Activated CD4-positive, alpha-beta T cell treated with anti-CD3 and anti-CD28 coated beads, Interleukin-2, amount 10 ng/mL, durations not matched to agents 7 days and 5 days (primary cell): ENCODE data around the gene CA5A. TPM values are rescaled to one million over a fixed set of nuclear protein-coding genes. Genes with fewer than 3 reads are reported as not detected.
"Not testable (repeated sequence)": the region's sequence is repeated elsewhere in the genome, so short reads cannot be mapped to it uniquely, and the experiment has no call there.

ENCODE experiments used
- CTCF ChIA-PET: fragments of 350-600 bp; sonication (Branson Sonifier 250); formaldehyde crosslinking; loops from one replicate; lab custom pipeline; 2021; ENCODE audit warnings: antibody characterized with exemption; lab: Charles Lee
- POLR2A ChIA-PET: fragments of 350-600 bp; sonication (Branson Sonifier 250); formaldehyde crosslinking; loops from one replicate; lab custom pipeline; 2021; ENCODE audit warnings: antibody characterized with exemption; lab: Charles Lee
- DNase-seq: peaks from one replicate; pipeline ENCODE4 v3.0.0-alpha.2; 2020
- H3K27ac Mint-ChIP-seq: one replicate; pipeline ENCODE4 v1.8.0; 2021; ENCODE audit warnings: mild to moderate bottlenecking, moderate library complexity, mixed read lengths
- H3K27me3 Mint-ChIP-seq: one replicate; pipeline ENCODE4 v1.8.0; 2021; ENCODE audit warnings: mixed read lengths
- H3K36me3 Mint-ChIP-seq: one replicate; pipeline ENCODE4 v1.8.0; 2021; ENCODE audit warnings: low read depth, mixed read lengths
- H3K4me1 Mint-ChIP-seq: one replicate; pipeline ENCODE4 v1.8.0; 2021; ENCODE audit warnings: mixed read lengths
- H3K4me3 Mint-ChIP-seq: one replicate; pipeline ENCODE4 v1.8.0; 2021; ENCODE audit warnings: mild to moderate bottlenecking, moderate library complexity, mixed read lengths
- H3K9me3 Mint-ChIP-seq: one replicate; pipeline ENCODE4 v1.8.0; 2021; ENCODE audit warnings: mixed read lengths
- total RNA-seq, 2 experiments: library from RNA; stranded (reverse); gene quantifications; one replicate each; pipeline ENCODE4 v1.2.3, GENCODE V29; 2021

Gene CA5A
- total RNA-seq, 2 experiments from 2014 or later, result not detected

GRCh38 chr16:87939562-87940423, 3.5 kb upstream of the CA5A start:
- ChIA-PET POLR2A (no interaction called here), CTCF (interaction anchor here (0.5 to 1.1 kb wide), 2 partner anchors 24 to 498 kb away, joined by 3 to 4 read pairs; no protein-coding TSS in a partner anchor)
- H3K4me3 Mint-ChIP-seq, result no peak overlapping the region
- DNase-seq, result no peak
- peaks cover 4% of the 10 kb centered on the region for H3K9me3 Mint-ChIP-seq
- no peaks in the 10 kb centered on the region for H3K36me3 Mint-ChIP-seq
- H3K4me1 Mint-ChIP-seq, result no peaks in the 10 kb centered on the region
- peaks cover 6% of the 10 kb centered on the region for H3K27me3 Mint-ChIP-seq
- H3K27ac Mint-ChIP-seq, result no peak overlapping the region

- H3K4me1 Mint-ChIP-seq, result no peaks in the 10 kb centered on the region
- CTCF ChIA-PET, result no interaction called here
- no peaks in the 10 kb centered on the region for H3K36me3 Mint-ChIP-seq
- H3K27me3 Mint-ChIP-seq, result peaks cover 4% of the 10 kb centered on the region
- no peak for DNase-seq
- no peak overlapping the region for H3K27ac Mint-ChIP-seq
- H3K9me3 Mint-ChIP-seq, result peaks cover 4% of the 10 kb centered on the region
- H3K4me3 Mint-ChIP-seq, result no peak overlapping the region
- POLR2A ChIA-PET, result no interaction called here
Observed at GRCh38 chr16:87938412-87938949, 2.2 kb upstream of the CA5A start.

- H3K36me3 Mint-ChIP-seq, H3K27me3 Mint-ChIP-seq, POLR2A ChIA-PET, CTCF ChIA-PET, H3K9me3 Mint-ChIP-seq, DNase-seq, H3K4me1 Mint-ChIP-seq, H3K27ac Mint-ChIP-seq, H3K4me3 Mint-ChIP-seq: not testable (repeated sequence)
Observed at GRCh38 chr16:87937231-87937542, 858 bp upstream of the CA5A start.

GRCh38 chr16:87936016-87936374, 334 bp downstream of the CA5A start:
- H3K27me3 Mint-ChIP-seq, H3K4me1 Mint-ChIP-seq, H3K27ac Mint-ChIP-seq, H3K9me3 Mint-ChIP-seq, H3K36me3 Mint-ChIP-seq, DNase-seq, H3K4me3 Mint-ChIP-seq, POLR2A ChIA-PET: not testable (repeated sequence)
- CTCF ChIA-PET, result interaction anchor here (0.6 to 0.7 kb wide), 2 partner anchors 26 to 638 kb away, joined by 4 read pairs; no protein-coding TSS in a partner anchor

- POLR2A ChIA-PET, H3K27me3 Mint-ChIP-seq, H3K4me1 Mint-ChIP-seq, CTCF ChIA-PET, H3K4me3 Mint-ChIP-seq, H3K9me3 Mint-ChIP-seq, H3K27ac Mint-ChIP-seq, H3K36me3 Mint-ChIP-seq, DNase-seq: not testable (repeated sequence)
Observed at GRCh38 chr16:87934752-87935425, 1.4 kb downstream of the CA5A start.

GRCh38 chr16:87933140-87933495, 3.2 kb downstream of the CA5A start:
- Mint-ChIP-seq H3K36me3 (no peaks in the 10 kb centered on the region), H3K9me3 (no peaks in the 10 kb centered on the region), H3K4me1 (no peaks in the 10 kb centered on the region), H3K27ac (no peak overlapping the region), H3K27me3 (peaks cover 2% of the 10 kb centered on the region), H3K4me3 (no peak overlapping the region)
- no peak for DNase-seq
- ChIA-PET POLR2A (no interaction called here), CTCF (no interaction called here)

- H3K36me3 Mint-ChIP-seq, H3K4me3 Mint-ChIP-seq, DNase-seq, H3K27me3 Mint-ChIP-seq, CTCF ChIA-PET, H3K9me3 Mint-ChIP-seq, POLR2A ChIA-PET, H3K27ac Mint-ChIP-seq, H3K4me1 Mint-ChIP-seq: not testable (repeated sequence)
Observed at GRCh38 chr16:87932475-87933139, 3.7 kb downstream of the CA5A start.

- ChIA-PET POLR2A (no interaction called here), CTCF (no interaction called here)
- no peak overlapping the region for H3K4me3 Mint-ChIP-seq
- no peak for DNase-seq
- H3K27ac Mint-ChIP-seq, result no peak overlapping the region
- H3K36me3 Mint-ChIP-seq, result no peaks in the 10 kb centered on the region
- no peaks in the 10 kb centered on the region for H3K9me3 Mint-ChIP-seq
- peaks cover 5% of the 10 kb centered on the region for H3K27me3 Mint-ChIP-seq
- peaks cover under 1% of the 10 kb centered on the region for H3K4me1 Mint-ChIP-seq
Observed at GRCh38 chr16:87931504-87931903, 4.8 kb downstream of the CA5A start.

GRCh38 chr16:87930456-87930855, 5.9 kb downstream of the CA5A start:
- H3K27ac Mint-ChIP-seq, result no peak overlapping the region
- H3K27me3 Mint-ChIP-seq, result peaks cover 9% of the 10 kb centered on the region
- no peaks in the 10 kb centered on the region for H3K9me3 Mint-ChIP-seq
- no peak for DNase-seq
- CTCF ChIA-PET, result interaction anchor here (1.8 kb wide), 1 partner anchor 151 kb away, joined by 4 read pairs; no protein-coding TSS in a partner anchor
- POLR2A ChIA-PET, result no interaction called here
- no peaks in the 10 kb centered on the region for H3K36me3 Mint-ChIP-seq
- H3K4me3 Mint-ChIP-seq, result no peak overlapping the region
- H3K4me1 Mint-ChIP-seq, result peaks cover 5% of the 10 kb centered on the region

GRCh38 chr16:87929986-87930385, 6.3 kb downstream of the CA5A start:
- H3K4me1 Mint-ChIP-seq, result peaks cover 5% of the 10 kb centered on the region
- DNase-seq, result no peak
- no peaks in the 10 kb centered on the region for H3K9me3 Mint-ChIP-seq
- H3K36me3 Mint-ChIP-seq, result no peaks in the 10 kb centered on the region
- H3K27me3 Mint-ChIP-seq, result peaks cover 7% of the 10 kb centered on the region
- CTCF ChIA-PET, result interaction anchor here (1.8 kb wide), 1 partner anchor 151 kb away, joined by 4 read pairs; no protein-coding TSS in a partner anchor
- H3K27ac Mint-ChIP-seq, result no peak overlapping the region
- H3K4me3 Mint-ChIP-seq, result no peak overlapping the region
- POLR2A ChIA-PET, result no interaction called here

GRCh38 chr16:87927195-87927562, 9.2 kb downstream of the CA5A start:
- Mint-ChIP-seq H3K36me3 (no peaks in the 10 kb centered on the region), H3K9me3 (no peaks in the 10 kb centered on the region), H3K4me1 (peaks cover 5% of the 10 kb centered on the region), H3K27ac (no peak overlapping the region), H3K4me3 (no peak overlapping the region), H3K27me3 (peaks cover 9% of the 10 kb centered on the region)
- DNase-seq, result no peak
- ChIA-PET CTCF (interaction anchor here (2.0 kb wide), 1 partner anchor 148 kb away, joined by 4 read pairs; no protein-coding TSS in a partner anchor), POLR2A (no interaction called here)

GRCh38 chr16:87926246-87927194, 9.8 kb downstream of the CA5A start:
- Mint-ChIP-seq H3K9me3 (no peaks in the 10 kb centered on the region), H3K4me1 (peaks cover 5% of the 10 kb centered on the region), H3K27me3 (peaks cover 9% of the 10 kb centered on the region), H3K27ac (no peak overlapping the region), H3K4me3 (no peak overlapping the region), H3K36me3 (no peaks in the 10 kb centered on the region)
- ChIA-PET CTCF (interaction anchor here (0.7 to 2.0 kb wide), 2 partner anchors 55 to 147 kb away, joined by 3 to 4 read pairs; no protein-coding TSS in a partner anchor), POLR2A (no interaction called here)
- no peak for DNase-seq
